Lung microvascular endothelial cell (primary cell): ENCODE results near the gene LDAH. TPM values are rescaled to one million over a fixed set of nuclear protein-coding genes. Genes with fewer than 3 reads are reported as not detected.

ENCODE experiments used
- DNase-seq, 2 donors: peaks; one replicate each; pipeline versions ENCODE4 v3.0.0 to v3.0.0-alpha.2; 2010; ENCODE audit warnings: low read depth in 2 of 2
- total RNA-seq: library from RNA; depleted of rRNA; stranded (reverse); fragments of >200 nt; gene quantifications from 2 replicates; pipeline ENCODE4 v1.2.1, GENCODE V29; 2014

The LDAH gene
- total RNA-seq, 1 donor from 2014 or later, result 12.9 TPM

DNA sequence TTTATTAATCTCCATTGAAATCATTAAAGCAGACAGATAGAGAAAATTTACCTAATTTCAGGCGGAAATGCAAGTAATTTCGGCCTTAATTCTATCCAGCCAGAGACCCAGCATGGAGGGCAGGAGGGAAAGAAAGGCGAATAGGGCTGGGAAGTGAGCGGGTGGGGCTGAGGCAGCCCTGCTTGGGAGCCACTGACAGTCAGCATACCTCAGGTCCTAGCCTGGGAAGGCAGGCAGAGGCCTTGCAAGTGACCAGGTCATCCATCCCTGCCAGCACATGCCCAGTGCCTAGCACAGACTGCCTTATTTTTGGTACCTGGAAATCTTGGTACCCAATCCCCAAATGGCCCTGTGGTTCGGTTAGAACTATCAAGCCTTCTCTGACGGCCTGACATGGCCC lies 154.4 kb downstream of the LDAH start:
- DNase-seq, result no peak

DNA sequence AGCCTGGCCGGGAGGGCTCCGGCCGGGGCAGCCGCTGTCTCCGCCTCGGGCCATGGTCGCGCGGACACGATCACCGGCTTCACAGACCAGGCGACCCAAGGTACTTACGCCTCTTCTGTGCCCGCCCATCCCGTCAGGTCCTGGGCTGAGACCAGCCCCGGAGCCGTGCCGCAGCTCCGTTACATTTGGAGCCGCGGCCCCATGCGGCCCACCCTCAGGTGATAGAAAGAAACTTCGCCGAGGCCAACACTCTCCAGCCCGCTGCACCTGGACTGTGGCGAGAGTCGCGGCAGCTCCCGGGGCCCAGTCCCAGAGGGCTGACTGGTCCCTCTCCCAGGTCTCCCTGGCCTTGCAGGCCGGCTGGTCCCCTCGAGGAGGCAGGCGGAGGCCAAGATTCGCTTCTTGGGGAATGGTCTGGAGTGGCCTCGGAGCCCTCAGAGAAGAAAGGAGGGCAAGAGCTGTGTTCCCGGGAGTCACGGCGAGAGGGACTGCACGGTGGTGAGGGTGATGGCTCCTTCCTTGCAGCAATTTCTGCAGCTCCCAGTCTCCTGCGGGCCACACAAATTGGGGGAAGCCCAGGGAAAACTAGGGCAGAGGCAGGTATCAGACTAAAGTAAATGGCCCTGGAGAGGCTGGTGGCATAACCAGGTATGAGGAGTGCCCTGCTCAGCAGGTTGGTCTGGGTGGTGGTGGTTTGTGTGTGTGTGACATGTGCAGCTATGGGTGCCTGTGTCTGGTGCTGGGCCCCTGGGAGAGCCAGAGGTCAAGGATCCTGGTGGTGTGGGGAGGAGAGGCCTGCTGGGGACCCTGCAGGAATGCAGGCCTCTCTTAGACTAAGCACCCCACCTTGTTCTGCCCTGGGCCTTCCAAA lies 155.1 kb downstream of the LDAH start:
- peak in 1 of 2 donors; percentile 24 for DNase-seq

DNA sequence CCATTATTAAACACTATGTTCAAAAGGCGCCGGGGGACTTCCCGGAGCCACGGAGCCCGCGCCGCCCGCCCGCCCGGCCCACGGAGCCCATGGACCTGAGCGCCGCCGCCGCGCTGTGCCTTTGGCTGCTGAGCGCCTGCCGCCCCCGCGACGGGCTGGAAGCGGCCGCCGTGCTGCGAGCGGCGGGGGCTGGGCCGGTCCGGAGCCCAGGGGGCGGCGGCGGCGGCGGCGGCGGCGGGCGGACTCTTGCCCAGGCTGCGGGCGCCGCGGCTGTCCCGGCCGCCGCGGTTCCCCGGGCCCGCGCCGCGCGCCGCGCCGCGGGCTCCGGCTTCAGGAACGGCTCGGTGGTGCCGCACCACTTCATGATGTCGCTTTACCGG lies 155.8 kb downstream of the LDAH start:
- peak in 1 of 2 donors; percentile 21 for DNase-seq

DNA sequence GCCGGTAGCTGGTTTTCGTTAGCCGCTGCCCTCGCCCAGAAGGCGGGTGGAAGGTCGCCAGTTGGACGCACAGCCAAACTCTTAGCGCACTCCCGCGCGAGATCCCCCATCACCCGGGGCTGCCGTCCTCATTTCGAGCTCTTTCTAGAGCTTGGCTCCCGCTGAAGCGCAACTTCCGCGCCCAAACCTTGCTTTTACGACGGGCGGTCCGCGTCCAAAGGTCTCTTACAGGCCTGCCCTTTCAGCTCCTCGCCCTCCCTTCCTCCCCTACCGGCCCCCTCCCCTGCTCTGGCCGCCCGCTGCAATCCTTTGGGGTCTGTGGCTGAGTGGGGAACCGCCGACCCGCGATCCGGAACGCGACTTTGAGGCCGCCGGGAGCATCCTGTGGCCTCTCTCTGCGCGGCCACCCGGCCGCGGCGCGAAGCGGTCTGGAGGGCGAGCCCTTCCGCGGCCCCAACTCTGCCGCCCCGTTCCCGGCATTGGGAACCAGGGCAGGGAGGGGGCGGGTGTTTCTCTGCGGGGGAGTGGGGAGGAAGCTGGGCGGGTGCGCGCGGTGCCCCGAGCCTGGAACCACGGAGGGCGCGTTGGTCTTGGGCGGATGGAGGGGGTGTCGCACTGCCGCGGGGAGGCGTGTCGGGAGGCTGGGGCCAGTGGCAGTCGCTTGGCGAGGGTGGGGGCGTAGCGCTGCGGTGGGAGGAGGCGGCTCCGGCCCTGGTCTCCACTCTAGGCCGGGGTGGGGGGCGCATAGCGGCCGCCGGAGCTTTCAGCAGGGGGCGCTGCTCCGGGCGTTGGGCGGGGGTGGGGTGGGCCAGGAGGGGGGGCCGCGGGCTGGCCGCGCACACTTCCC lies 156.4 kb downstream of the LDAH start, which contains the start of gene GDF7:
Gene GDF7, plus strand, starts transcription at position 841 of the 847 bp plus-strand sequence. CDS start 96 bp downstream, outside the sequence.
- peak; percentile 41 to 79 for DNase-seq

DNA sequence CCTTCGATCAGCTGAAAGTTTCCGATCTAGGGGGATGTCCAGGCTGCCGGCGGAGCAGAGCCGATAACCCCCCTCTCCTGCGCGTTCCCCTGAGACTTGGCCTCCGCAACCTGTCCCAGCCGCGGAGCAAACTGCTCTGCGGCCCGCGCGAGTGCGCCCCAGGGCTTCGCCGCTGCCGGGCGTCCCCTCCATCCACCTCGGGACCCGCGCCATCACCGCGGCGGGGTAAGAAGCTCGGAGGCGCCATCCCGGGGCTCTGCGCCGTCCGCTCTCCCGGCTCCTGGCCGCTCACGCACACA lies 156.9 kb downstream of the LDAH start:
- DNase-seq, result no peak

DNA sequence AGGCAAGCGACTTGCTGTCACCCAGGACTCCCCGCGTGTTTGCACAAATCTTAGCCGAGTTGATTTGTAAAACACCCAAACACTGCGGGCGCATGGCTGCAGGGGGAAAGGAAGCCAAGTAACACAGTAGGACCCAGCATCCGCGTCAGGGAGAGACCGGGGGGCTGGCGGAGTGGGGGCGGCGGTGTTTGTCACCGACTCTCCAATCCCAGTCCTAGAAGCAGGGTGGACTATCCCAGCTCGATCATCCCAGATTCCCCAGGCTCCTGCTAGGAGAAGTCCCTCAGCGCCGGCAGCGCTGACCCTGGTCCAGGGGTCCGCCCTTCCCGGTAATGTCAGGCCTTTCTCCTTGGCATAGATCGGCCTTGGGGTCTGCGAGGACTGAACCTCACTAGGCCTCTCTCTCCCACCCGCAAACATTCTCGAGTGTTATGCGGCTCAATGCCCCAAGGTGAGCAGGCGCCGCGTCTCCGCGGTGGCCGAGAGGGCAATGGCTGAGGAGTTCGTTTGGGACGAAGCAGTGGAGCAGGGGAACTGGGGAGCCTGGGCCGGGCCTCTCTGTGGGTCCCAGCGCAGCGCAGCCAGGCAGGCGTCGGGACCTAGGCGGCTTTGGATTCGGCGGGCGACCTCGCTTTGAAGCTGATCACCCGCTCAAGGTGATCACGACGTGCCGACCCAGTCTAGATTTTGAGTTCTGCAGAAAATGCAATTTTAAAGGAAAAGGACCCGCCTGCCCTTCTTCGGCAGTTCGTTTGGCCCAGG lies 157.5 kb downstream of the LDAH start:
- DNase-seq, result no peak

DNA sequence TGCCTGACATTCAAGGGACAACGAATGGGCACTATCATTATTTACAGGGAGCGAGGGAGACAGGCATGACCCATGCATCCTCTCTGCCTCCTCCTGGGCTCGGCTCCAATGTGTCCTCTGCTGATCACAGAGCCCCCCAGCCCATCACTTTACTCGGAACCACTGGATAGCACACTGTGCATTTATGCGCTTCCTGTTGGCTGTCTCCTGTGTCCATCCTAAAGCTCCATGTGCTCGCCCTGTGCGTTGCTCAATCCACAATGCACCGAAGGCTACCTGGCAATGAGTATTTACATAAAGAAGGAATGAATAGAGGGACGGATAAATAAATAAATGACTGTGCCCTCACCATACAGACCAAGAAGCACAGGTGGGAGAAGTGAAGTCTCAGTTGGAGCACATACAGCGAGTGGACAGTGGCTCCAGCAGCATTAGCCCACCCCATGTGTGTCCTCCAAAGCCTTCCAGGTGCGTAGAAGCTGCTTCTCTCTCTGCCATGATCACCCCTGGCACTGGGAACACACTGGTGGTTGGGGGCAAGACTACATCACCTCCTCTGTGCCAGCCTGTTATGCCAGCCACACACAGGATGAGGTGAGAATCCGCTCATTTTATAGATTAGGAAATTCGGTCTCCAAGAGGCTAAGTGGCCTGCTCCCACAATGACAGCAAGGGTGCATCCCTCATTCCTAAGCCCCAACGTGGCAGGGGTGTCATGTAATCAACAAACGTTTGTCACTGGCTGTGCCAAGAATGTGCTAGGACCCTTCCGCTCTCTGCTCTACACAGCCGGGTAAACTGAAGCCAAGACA lies 158.3 kb downstream of the LDAH start:
- DNase-seq, result no peak

DNA sequence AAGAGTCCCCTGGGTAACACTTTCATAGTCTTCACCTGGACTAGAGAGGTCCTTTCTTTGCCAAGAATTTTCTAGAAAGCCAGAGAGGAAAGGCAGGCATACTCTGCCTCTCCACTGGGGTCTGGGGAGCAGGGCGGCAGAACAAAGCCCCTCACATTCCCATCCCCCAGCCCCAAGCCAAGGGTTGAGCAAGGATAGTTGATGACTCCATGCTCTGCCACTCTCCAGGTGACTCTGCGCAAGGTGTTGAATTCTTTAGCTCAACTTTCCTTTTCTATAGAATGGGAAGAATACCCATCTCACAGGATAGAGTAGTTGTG lies 158.9 kb downstream of the LDAH start:
- no peak for DNase-seq

DNA sequence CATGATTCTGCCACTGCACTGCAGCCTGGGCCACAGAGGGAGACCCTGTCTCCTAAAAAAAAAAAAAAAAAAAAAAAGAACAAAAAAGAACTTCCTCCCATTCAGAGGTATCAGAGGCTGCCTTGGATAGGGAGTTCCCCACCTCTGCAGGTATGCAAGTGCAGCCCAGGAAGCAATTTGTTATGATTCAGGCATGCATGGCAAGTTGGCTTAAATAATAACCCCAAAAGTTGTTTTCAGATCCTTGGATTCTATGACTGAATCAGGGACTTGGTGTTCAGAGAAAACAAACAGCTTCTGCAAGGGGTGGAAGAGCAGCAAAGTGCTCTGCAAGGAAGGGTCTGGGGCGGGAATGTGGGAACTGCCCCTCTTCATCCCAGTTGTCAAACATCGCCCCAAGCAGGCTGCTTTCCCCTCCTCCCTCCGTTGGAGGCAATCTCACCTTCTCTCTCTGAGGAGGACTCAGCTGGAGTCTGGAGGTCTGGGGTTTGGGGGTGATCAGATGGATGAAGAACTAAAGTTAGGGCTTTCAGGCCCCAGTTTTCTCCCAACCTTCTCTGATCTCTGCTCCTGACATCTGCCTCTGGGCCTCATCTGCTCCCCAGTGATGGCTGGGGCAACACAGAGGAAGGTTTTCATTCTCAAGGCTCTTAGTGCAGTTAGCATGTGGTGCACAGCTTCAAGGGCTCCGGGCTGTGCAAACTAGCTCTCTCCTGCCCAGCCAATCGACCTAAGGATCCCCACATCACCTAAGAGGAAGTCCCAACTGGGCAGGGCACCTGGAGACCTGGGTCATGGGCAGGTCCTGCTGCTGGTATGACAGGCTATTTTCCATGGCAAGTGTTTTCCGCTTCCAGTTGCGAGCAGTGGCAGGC lies 159.5 kb downstream of the LDAH start:
- DNase-seq, result no peak

DNA sequence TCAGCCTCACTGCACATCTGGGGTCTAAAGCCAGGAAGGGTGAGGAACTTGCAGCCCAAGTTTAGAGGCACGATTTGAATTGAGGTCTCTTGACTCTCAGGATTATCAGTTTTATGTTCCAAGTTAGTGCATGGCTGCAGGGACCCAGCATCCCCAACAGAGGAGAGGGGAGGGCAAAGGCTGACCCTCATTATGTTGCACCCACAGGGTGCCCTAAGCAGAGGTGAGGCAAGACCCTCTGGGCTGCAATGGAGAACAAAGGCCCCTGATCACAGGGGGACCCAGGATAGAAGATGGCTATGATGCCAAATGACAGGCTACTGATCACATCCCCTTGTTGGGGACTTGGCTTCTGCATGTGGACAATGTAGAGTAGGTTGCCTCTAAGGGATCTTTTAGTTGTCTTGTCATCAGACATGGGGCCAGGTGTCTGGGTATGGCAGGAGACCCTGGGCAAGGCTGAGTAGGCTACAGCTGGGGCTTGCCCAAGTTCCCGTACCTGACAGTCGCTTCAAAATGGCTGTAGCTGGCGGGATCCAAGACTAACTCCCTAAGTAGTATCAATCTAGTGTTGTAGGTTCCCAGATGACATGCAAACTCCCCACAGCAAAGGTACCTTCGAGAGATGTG lies 160.5 kb downstream of the LDAH start:
- no peak for DNase-seq

DNA sequence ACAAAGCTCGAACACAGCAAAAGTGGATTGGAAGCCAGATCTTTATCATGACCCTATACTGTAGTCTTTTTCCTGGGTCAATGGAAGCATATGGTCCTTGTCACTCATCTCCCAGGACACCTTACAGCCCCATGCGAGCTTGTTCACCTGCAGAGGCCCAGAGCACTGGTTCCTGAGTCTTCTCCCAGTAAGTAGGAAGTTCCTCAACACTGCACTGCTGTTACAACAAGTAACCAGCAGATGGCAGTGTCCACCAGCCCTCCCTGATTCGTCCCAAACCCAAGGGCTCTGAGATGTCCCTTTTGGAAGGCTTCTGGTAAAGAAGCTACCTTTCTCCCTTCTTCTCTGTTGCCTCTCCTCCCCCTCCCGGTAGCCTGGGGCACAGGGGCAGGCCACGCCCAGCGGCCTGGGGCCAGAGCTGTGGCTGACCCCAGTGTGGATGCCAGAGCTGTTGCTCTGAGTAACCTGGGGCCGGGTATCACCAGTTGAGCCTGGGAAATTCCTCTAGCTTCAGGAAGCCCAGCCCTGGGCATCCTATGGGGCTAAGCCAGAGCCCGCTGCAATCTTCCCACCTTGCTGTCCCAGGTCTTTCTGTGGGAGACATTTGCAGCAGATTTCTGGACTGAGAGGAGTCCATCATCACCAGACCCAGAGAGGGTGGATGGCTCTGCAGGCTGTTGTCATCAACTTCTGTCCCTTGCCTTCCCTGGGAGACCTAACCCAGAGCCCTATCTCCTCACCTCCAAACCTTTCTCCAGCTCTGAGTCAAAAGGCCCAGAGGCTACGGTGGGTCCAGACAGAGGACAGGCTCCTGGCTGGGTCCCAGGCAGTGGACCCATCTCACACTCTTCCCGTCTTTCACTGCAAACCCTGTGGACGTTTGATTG lies 161.2 kb downstream of the LDAH start:
- peak; percentile 82 to 86 for DNase-seq

DNA sequence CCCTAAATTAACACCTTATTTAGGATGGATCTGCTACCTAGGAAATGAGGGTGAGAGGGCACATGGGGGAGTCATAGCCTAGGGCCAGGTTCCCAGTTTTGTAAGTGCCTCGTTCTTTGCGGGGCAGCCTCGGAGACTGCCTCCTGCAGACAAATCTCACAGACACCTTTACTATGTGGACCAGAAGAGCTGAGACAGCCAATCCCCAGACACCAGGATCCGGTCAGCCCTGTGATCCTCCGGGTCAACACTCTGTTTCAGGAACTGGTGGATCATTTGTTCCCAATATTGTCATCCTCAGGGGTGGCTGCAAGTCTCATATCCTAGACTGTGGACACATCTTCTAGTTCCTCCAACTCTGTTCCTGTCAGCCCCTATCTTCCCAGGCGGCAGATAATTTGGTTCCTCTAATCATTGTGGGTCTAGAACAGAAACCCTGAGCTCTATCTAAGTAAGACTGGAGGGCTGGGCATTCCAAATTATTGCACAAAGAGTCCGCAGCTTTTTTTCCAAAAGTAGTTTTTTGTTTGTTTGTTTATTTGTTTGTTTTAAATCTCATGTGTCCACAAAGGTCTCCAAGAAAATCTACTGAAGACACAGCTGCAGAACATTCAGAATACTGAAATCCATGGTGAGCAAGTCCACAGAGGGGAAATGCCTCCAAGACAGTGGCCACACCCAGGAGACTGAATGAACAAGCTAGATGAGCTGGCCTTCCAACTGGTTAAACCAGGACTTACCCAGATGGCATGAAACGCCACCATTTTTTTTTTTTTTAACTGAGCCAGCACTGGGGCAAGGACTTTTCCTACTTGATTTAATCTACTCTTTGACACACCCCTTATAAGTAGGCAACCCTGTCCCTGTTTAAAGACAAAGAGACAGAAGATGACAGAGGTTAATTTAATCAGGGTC lies 162.1 kb downstream of the LDAH start:
- no peak for DNase-seq

DNA sequence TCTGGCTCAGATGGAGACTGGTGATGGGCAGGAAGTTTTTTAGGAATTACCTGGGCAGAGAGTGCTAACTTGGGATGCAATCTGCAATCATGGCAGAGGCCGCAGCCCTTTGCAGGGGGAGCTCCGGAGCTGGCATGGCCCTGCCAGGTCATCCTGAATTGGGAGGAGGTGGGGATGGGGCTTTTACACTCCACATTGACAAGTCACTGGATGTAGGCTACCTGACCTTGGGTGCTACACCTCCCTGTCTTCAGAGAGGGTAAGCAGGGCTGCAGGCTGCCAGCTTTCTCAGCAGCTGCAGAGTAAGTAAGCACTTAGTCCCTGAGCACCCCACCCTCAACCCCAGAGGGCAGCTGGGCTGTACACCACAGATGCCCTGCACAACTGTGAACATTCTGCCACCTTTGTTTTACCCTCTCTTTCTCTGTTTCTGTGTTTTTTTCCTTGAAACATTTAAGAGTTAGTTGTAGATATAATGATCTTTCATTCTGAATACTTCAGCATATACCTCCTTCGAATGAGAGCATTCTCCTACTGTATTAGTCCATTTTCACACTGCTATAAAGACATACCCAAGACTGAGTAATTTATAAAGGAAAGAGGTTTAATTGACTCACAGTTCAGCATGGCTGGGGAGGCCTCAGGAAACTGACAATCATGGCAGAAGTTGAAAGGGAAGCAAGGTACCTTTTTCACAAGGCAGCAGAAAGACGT lies 165.2 kb downstream of the LDAH start:
- DNase-seq, result no peak

DNA sequence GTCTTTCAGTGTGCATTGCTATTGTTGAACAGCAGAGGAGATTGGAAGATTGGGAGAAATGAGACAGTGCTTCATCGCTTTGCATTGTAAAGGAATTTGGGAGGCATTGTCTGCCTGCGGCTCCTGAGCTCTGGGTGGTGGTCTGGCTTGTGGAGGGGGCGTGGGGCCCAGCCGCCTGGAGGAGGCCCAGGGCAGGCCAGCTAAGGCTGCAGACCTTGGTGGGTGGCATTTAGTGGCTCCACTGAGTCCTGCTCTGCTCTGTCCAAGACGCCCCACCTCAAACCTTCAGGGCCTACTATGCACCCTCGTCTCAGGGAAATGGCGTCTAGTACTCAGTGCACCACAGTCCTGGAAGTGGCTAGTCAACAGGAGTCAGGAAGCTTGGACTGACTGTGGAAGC lies 166.3 kb downstream of the LDAH start:
- DNase-seq, result no peak

DNA sequence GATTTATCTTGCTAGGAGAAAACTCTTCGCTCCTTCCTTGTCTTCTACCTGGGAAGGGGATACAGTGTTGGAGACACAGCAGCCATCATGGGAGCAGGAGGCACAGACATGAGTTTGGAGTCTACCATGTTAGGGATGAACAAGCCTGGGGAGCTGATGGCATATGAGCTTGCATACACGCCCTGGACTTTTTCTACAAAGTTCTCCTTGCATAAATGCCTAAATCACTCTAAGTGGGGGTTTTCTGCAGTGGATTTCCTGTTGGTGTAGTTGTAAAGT lies 168.4 kb downstream of the LDAH start:
- no peak for DNase-seq

DNA sequence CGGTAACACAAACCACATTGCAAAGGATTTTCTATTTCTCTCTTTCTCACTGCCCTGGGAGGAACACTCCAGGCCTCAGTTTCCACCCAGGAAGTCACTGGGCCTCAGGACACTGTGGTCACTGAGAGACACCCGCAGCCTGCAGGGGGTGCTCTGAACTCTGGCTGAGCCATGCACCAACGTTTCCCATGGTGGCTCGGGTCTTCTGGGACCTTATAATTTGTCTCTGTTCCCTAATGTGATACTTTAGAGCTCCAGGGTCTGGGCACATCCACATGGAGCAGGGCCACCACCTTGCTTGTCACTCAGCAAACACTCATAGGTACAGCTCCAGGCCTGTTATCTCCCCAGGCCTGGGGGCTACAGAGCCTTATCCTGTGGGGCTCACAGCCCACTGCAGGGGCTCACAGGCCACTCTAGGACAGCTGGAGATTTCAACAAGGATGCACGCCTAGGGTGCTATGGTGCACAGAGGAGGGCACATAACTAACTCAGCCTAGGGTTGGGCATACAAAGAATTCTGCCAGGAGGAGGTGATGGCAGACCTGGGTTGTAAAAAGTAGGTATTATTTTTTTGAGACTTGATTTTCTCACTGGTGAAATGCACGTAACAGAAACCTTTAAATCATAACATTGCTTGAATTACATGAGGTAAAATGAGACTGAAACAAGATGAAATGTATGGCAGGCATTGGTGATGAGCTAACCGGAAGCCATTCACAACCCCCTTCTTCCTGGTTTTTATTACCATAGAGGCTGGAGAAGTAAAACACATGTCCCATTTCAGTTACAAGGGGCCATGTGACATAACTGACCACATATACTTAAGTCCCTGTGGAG lies 169.0 kb downstream of the LDAH start:
- DNase-seq, result peak in 1 of 2 donors; percentile 40
